Stimulated activated naive CD4-positive, alpha-beta T cell treated with Interleukin-2 at 50 U/mL for 16 hours (primary cell): ENCODE measurements around the gene GOLM1.

Experiments
- DNase-seq: peaks from one replicate; lab custom pipeline; 2025; lab: John Stamatoyannopoulos, UW

GOLM1 gene

DNA sequence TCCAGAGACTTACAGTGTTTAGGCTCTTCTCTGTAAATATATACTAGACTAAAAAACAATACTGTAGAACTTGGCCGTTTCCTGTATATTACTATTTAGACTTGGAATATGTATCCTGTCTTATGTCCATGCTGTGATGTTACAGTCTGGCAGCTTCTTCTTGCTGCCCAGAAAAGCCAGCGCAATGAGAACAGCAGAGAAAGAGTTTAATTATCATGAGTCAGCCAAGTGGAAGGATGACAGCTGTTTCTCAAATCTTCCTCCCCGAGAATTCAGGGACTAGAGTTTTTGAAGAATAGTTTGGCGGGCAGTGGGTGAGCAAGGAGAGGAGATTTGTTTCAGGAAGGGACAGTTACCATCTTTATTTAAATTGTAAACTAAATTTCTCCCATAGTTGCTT, 120.9 kb downstream of the GOLM1 start:
- DNase-seq = no peak
